HG03378 (cell line): Measurements from ENCODE around the gene PDIA5.
"Not testable (repeated sequence)": the region's sequence is repeated elsewhere in the genome, so short reads cannot be mapped to it uniquely, and the experiment has no call there.

Experiments used
- ATAC-seq: cut with Tn5 transposase; IDR thresholded peaks from one replicate; pipeline ENCODE4 v1.9.1; 2021; ENCODE audit warnings: mild to moderate bottlenecking, moderate library complexity; ENCODE audit not compliant: unreplicated experiment

The PDIA5 gene

DNA sequence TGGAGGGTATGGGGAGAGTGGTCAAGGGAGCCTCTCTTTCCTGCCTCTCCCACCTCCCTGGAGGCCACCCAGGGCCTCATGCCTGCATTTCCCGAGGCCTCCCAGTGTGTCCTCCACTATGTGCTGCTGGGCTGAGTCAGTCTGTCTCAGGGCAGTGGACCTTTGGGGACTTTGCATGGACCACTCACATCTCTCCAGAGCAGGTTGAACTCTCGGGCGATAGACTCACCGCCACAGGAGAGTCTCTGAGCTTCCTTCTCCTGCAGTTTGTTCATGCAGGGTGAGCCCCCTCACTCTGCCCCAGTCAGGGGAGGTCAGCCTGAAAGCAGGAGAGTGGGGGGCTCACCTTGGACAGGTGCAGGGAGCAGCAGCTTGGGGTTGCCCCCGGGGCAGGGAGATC lies 74.5 kb downstream of the PDIA5 start:
- ATAC-seq = no peak

GRCh38 chr3:123143669-123144411 lies 77.0 kb downstream of the PDIA5 start:
- ATAC-seq = no peak

DNA sequence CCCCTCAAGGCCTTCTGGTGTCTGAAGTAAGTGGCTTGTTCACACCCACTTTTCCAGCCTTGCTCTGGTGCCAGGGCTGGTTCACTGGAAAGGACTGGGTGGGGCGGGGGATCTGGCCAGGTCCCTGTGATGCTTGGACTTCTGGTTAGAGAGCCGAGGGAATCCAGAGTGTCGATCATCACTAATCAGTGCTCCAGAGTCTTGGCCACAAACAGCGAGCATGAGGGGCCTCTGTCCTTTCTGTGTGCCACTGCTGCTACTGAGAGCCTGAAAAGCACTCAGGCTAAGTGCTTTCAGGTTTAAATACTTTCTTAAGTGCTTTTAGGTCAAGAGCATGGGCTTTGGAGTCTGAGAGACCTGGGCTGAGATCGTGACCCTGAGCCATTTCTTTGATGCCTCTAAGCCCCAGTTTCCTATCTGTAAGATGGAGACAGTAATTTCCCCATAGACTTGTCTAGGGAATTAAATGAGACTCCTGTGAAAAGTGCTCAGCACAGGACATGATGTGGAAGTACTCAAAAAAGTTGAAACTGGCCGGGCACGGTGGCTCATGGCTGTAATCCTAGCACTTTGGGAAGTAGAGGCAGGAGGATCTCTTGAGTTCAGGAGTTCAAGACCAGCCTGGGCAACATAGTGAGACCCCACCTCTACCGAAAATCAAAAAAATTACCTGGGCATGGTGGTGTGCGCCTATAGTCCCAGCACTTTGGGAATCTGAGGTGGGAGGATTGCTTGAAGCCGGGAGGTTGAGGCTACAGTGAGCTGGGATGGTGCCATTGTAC lies 81.1 kb downstream of the PDIA5 start:
- ATAC-seq = no peak

- ATAC-seq = no peak
These were observed 81.9 kb downstream of the PDIA5 start for GRCh38 chr3:123148772-123149171.

- ATAC-seq = no peak
These were observed 82.7 kb downstream of the PDIA5 start for GRCh38 chr3:123149525-123149924.

DNA sequence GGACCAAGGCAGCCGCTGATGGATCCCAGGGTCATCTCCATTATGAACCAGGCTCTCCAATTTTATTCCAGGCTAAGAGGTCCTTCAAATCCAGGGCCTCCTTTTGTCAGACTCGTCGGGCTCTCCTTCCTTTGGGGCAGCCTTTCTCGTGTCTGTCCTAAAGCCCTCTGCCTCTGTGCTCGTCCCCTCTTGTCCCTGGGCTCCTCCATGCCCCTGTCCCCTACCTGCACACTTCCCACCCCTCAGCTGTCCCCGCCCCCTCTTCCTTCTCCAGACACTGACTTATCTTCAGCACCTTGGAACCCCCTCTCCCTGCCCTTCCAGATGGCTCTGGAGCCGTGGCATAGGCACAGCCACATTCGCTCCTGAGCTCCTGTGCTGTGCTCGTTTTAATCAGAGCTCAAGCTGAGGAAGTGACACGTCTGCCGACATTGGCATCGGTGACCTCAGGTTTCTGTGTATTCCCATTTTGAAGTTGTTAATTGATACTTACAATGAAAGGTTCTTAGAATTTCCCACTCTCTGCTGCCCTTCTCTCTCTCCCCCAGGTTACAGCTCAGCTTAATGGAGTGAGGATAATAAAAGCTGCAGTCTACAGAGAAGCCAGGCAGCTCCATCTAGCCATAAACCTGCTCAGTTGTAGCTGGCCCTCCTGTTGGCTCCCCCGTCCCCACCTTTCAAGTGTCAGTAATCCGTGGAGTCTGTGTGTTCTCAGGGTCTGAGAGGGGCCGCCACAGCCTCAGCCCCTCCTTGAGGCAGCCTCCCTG lies 83.8 kb downstream of the PDIA5 start:
- ATAC-seq = no peak

GRCh38 chr3:123151251-123151705 lies 84.5 kb downstream of the PDIA5 start:
- ATAC-seq = no peak

GRCh38 chr3:123151853-123152420 lies 85.1 kb downstream of the PDIA5 start:
- ATAC-seq = not testable (repeated sequence)

DNA sequence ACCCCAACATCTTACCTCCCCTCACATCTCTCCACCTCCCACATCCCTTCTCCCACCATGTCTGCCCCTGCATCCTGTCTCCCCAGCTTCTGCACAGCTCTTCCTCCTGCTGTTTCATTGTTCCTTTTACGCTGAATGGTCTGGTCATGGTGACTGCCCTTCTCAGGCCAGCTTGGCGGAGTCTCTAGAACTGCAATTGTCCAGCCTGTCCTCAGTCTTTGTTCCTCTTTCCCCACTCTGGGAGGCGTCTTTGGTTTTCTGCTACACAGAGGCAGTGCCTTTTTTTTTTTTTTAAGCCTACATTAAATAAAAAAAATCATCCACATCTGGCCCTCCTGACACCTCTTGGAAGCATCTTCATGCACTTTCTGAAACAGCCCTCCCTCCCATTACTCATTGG lies 85.9 kb downstream of the PDIA5 start:
- ATAC-seq = no peak

- ATAC-seq = no peak
These were observed 86.5 kb downstream of the PDIA5 start for GRCh38 chr3:123153125-123154019.

- ATAC-seq = no peak
These were observed 87.5 kb downstream of the PDIA5 start for GRCh38 chr3:123154020-123154985.

DNA sequence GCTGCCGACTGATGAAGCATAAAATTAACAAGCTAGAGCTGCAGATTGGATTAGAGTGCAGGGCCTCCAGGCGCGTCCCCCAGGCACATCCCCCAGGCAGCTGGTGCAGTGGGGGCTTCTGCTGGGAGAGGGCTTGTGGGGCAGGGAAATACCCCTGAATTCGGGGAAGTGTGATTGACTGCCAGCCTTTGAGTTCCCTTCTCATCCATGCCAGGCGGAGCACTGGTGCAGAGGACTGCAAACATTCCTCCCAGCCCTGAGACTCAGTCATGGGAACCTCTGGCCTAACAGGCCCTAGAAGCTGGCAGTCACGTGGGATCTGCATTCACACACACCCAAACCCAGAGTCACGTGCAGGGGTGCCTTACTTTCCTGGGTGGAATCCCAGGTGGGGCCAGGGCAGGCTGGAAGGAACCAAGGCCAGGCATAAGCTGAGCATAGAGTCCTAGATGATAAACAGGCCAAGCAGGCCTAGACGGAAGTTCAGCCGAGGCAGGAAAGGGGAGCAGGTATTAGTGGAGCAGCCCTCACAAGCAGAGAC lies 88.7 kb downstream of the PDIA5 start:
- ATAC-seq = no peak

DNA sequence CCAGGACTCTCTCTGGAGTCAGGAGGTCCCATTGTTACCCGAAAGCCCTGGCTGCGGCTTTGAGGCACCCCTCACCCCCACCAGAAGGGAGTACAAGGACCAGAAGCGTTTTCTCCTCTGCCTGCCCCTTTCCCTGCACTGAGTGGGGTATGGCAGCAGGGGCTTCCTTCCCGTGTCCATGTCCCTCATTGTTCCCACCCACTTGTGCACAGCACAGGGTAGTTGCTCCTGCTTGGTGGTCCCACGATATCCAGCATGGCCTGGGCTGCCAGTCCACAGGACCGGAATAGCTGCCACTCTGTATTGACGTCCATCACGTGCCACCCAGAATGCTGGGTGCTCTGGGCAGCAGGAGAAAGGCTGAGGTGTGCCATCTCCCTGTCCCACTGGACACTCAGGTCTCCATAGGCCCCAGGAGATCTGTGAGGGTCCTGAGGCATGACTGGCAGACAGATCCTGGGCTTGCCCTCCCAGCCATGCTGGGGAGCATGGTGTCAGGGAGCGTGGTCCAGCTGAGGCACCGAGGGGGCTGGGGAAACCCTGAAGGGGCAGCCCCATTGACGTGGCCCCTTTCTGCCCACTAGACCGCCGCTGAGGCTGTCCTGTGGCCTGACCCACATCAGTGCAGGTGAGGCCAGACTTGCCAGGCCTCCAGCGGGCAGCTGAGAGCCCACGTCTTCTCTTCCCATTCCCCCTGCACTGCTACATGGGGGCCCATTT lies 89.6 kb downstream of the PDIA5 start:
- ATAC-seq = no peak

GRCh38 chr3:123157209-123157597 lies 90.4 kb downstream of the PDIA5 start:
- no peak for ATAC-seq

GRCh38 chr3:123157598-123158287 lies 90.9 kb downstream of the PDIA5 start:
- ATAC-seq = no peak

GRCh38 chr3:123158330-123158729 lies 91.5 kb downstream of the PDIA5 start:
- no peak for ATAC-seq

- ATAC-seq = no peak
These were observed 92.1 kb downstream of the PDIA5 start for GRCh38 chr3:123158899-123159390.
